HCT116 (cell line): ENCODE measurements around the gene SEC16B. TPM values are rescaled to one million over a fixed set of nuclear protein-coding genes. Genes with fewer than 3 reads are reported as not detected.

Source experiments
- ATAC-seq: fragments of 200-7000 bp; cut with Tn5 transposase; 2 replicates; pipeline ENCODE4 v1.9.1; 2020; ENCODE audit warnings: mild to moderate bottlenecking, moderate library complexity
- BruUV-seq: library from RNA; stranded (reverse); fragments of 400-500 nt; replicated peaks from 2 replicates; lab custom pipeline; 2021; lab: Mats Ljungman, UMichigan
- CTCF ChIA-PET: fragments of 300-600 bp; sonication (Branson Sonifier 250); formaldehyde crosslinking; loops from one replicate; lab custom pipeline; 2021; ENCODE audit warnings: antibody characterized with exemption; lab: Charles Lee
- POLR2A ChIA-PET: fragments of 300-600, 350-600 bp; sonication (Branson Sonifier 250); formaldehyde crosslinking; loops from one replicate; lab custom pipeline; 2021; ENCODE audit warnings: antibody characterized with exemption; lab: Charles Lee
- RAD21 ChIA-PET, 2 experiments: fragments of 300-600 bp; sonication (Branson Sonifier 250); formaldehyde crosslinking; loops; one replicate each; lab custom pipeline; 2023; ENCODE audit warnings: low total read pairs in 2 of 2; ENCODE audit not compliant: uncharacterized antibody in 2 of 2, unreplicated experiment in 2 of 2, low non-redundant PET in 1 of 2; lab: Charles Lee
- DNase-seq: peaks from one replicate; pipeline ENCODE4 v3.0.0-alpha.2; 2010; ENCODE audit warnings: low read depth, low spot score
- H2AFZ ChIP-seq: fragments of 200-600 bp; shearing (Covaris generic), sonication (generic); 2 replicates; pipeline ENCODE4 v1.6.1; 2017; ENCODE audit warnings: low read depth, mixed run types, mixed read lengths, antibody characterized with exemption, low read length; ENCODE audit not compliant: poor library complexity, severe bottlenecking
- H3K27ac ChIP-seq: 2 replicates; pipeline ENCODE4 v1.5.1; 2012; ENCODE audit warnings: low read depth, low read length
- H3K27me3 ChIP-seq: fragments of 200-600 bp; sonication (generic); 2 replicates; pipeline ENCODE4 v1.6.1; 2016; ENCODE audit warnings: mixed run types, low read length, mixed read lengths; ENCODE audit not compliant: insufficient read depth
- H3K36me3 ChIP-seq, 2 experiments: fragments of 200-500 bp in 1 of 2; fragments of 200-600 bp in 1 of 2; sonication (Bioruptor generic) in 1 of 2; sonication (generic) in 1 of 2; 2 replicates each; pipeline versions ENCODE4 v1.5.1 to v1.6.1; 2014 to 2016; ENCODE audit warnings: low read length in 2 of 2, inconsistent platforms in 1 of 2, mixed read lengths in 1 of 2, mixed run types in 1 of 2; ENCODE audit not compliant: insufficient read depth in 2 of 2, control insufficient read depth in 1 of 2
- H3K4me1 ChIP-seq, 2 experiments: fragments of 200-600 bp in 1 of 2; sonication (generic) in 1 of 2; 2 replicates each; pipeline versions ENCODE4 v1.5.1 to v1.6.1; 2012 to 2017; ENCODE audit warnings: low read length in 2 of 2, inconsistent platforms in 1 of 2, mild to moderate bottlenecking in 1 of 2, mixed read lengths in 1 of 2, mixed run types in 1 of 2, moderate library complexity in 1 of 2; ENCODE audit not compliant: insufficient read depth in 2 of 2, control insufficient read depth in 1 of 2
- H3K4me2 ChIP-seq: fragments of 200-600 bp; sonication (generic); 2 replicates; pipeline ENCODE4 v1.6.1; 2017; ENCODE audit warnings: mixed run types, low read length, mixed read lengths
- H3K4me3 ChIP-seq, 2 experiments: fragments of 200-600 bp in 1 of 2; sonication (generic) in 1 of 2; replicated peaks in 1 of 2; 2 replicates each; pipeline ENCODE4 v1.5.1; 2011 to 2016; ENCODE audit warnings: low read length in 2 of 2, control low read depth in 1 of 2, low read depth in 1 of 2, mild to moderate bottlenecking in 1 of 2, mixed read lengths in 1 of 2, mixed run types in 1 of 2
- H3K79me2 ChIP-seq: fragments of 200-600 bp; sonication (generic); 2 replicates; pipeline ENCODE4 v1.6.1; 2017; ENCODE audit warnings: mild to moderate bottlenecking, mixed run types, low read length, moderate library complexity, mixed read lengths; ENCODE audit not compliant: insufficient read depth
- H3K9ac ChIP-seq: fragments of 200-600 bp; sonication (generic); 2 replicates; pipeline ENCODE4 v1.6.1; 2016; ENCODE audit warnings: low read length, mixed read lengths
- H3K9me2 ChIP-seq: fragments of 200-600 bp; sonication (generic), shearing (Covaris generic); 2 replicates; pipeline ENCODE4 v1.6.1; 2017; ENCODE audit warnings: mixed run types, mild to moderate bottlenecking, moderate library complexity; ENCODE audit not compliant: insufficient read depth
- H3K9me3 ChIP-seq, 2 experiments: fragments of 200-500 bp in 1 of 2; fragments of 200-600 bp in 1 of 2; sonication (Bioruptor generic) in 1 of 2; sonication (generic) in 1 of 2; 2 replicates each; pipeline ENCODE4 v1.6.1; 2014 to 2017; ENCODE audit warnings: low read length in 2 of 2, mixed read lengths in 2 of 2, inconsistent platforms in 1 of 2, low read depth in 1 of 2, mild to moderate bottlenecking in 1 of 2, mixed run types in 1 of 2, moderate library complexity in 1 of 2; ENCODE audit not compliant: control insufficient read depth in 1 of 2, insufficient read depth in 1 of 2
- H4K20me1 ChIP-seq: fragments of 200-600 bp; sonication (generic), shearing (Covaris generic); 2 replicates; pipeline ENCODE4 v1.6.1; 2017; ENCODE audit warnings: mixed run types, mild to moderate bottlenecking, moderate library complexity; ENCODE audit not compliant: insufficient read depth
- ATF3 ChIP-seq: IDR thresholded peaks from 2 replicates; pipeline ENCODE4 v1.6.1; 2012
- CBX3 ChIP-seq: IDR thresholded peaks from 2 replicates; pipeline ENCODE4 v1.6.1; 2012; ENCODE audit warnings: low read depth
- CEBPB ChIP-seq: IDR thresholded peaks from 2 replicates; pipeline ENCODE4 v1.6.1; 2012; ENCODE audit warnings: low read depth
- CTCF ChIP-seq, 3 experiments: fragments of 200-600 bp in 1 of 3; sonication (generic) in 1 of 3; IDR thresholded peaks in 2 of 3; conservative IDR thresholded peaks in 1 of 3; 2 replicates each; pipeline ENCODE4 v1.5.1; 2012 to 2017; ENCODE audit warnings: low read depth in 2 of 3, low read length in 2 of 3, antibody characterized with exemption in 1 of 3, borderline replicate concordance in 1 of 3, control low read depth in 1 of 3, mild to moderate bottlenecking in 1 of 3, mixed read lengths in 1 of 3, mixed run types in 1 of 3, moderate library complexity in 1 of 3; ENCODE audit not compliant: insufficient read depth in 1 of 3
- EGR1 ChIP-seq: IDR thresholded peaks from 2 replicates; pipeline ENCODE4 v1.6.1; 2012; ENCODE audit warnings: low read depth
- EZH2phosphoT487 ChIP-seq: fragments of 200-600 bp; IDR thresholded peaks from 2 replicates; pipeline ENCODE4 v1.6.1; 2018; ENCODE audit warnings: antibody characterized with exemption, borderline replicate concordance
- JUND ChIP-seq: IDR thresholded peaks from 2 replicates; pipeline ENCODE4 v1.6.1; 2012
- RAD21 ChIP-seq: IDR thresholded peaks from 2 replicates; pipeline ENCODE4 v1.6.1; 2012; ENCODE audit warnings: low read depth, mild to moderate bottlenecking
- REST ChIP-seq: IDR thresholded peaks from 2 replicates; pipeline ENCODE4 v1.6.1; 2012; ENCODE audit warnings: low read depth
- SP1 ChIP-seq: IDR thresholded peaks from 2 replicates; pipeline ENCODE4 v1.6.1; 2012; ENCODE audit warnings: low read depth
- SRF ChIP-seq: IDR thresholded peaks from 2 replicates; pipeline ENCODE4 v1.6.1; 2012; ENCODE audit warnings: low read depth
- TCF7L2 ChIP-seq: IDR thresholded peaks from 2 replicates; pipeline ENCODE4 v1.7.0; 2011; ENCODE audit warnings: borderline replicate concordance, inconsistent platforms; ENCODE audit not compliant: insufficient read depth, insufficient read length; ENCODE audit errors: extremely low read depth
- YY1 ChIP-seq: IDR thresholded peaks from 2 replicates; pipeline ENCODE4 v1.6.1; 2011; ENCODE audit warnings: low read length, low read depth, moderate library complexity, mild to moderate bottlenecking; ENCODE audit not compliant: insufficient replicate concordance; ENCODE audit errors: extremely low read depth
- ZBTB33 ChIP-seq: IDR thresholded peaks from 2 replicates; pipeline ENCODE4 v1.6.1; 2011; ENCODE audit warnings: mild to moderate bottlenecking, low read length, moderate library complexity; ENCODE audit not compliant: insufficient replicate concordance; ENCODE audit errors: extremely low read depth
- ZFX ChIP-seq: fragments of 450-650 bp; IDR thresholded peaks from 2 replicates; pipeline ENCODE4 v1.6.1; 2017
- intact Hi-C: fragments of 100-400 bp; cut with micrococcal nuclease; formaldehyde crosslinking; loops from 2 replicates; pipeline ENCODE4 v1.10.0; 2022
- total RNA-seq: library from RNA; stranded (reverse); gene quantifications from one replicate; pipeline ENCODE4 v1.2.1, GENCODE V29; 2021; ENCODE audit not compliant: unreplicated experiment

The SEC16B gene
- total RNA-seq, 1 experiment from 2014 or later: 1.2 TPM

- H3K36me3 ChIP-seq: no peaks in the 10 kb centered on the region
- POLR2A ChIA-PET: no interaction called here
- ATAC-seq (no peak), DNase-seq (no peak)
- no TSS peak for BruUV-seq
- RAD21 ChIA-PET: no interaction called here
- H3K9ac ChIP-seq: no peak overlapping the region
- H3K27ac ChIP-seq: no peak overlapping the region
- no peak overlapping the region for H3K4me3 ChIP-seq
- no peaks in the 10 kb centered on the region for H3K79me2 ChIP-seq
- no peak overlapping the region for H2AFZ ChIP-seq
- no peaks in the 10 kb centered on the region for H3K9me3 ChIP-seq
- no peaks in the 10 kb centered on the region for H4K20me1 ChIP-seq
- CTCF ChIA-PET: no interaction called here
- intact Hi-C loops: no loop called here
- no peak overlapping the region for H3K4me2 ChIP-seq
- H3K27me3 ChIP-seq: no peaks in the 10 kb centered on the region
- H3K4me1 ChIP-seq: no peaks in the 10 kb centered on the region
- no peak for TF ChIP-seq REST
- TF ChIP-seq RAD21: no peak
- no peak for TF ChIP-seq ATF3
- TF ChIP-seq CTCF (IDR thresholded peaks at IDR 0.05 in 2 of 3, conservative IDR thresholded peaks at IDR 0.05 in 1 of 3; ENCODE audit: borderline replicate concordance in 1 of 3, insufficient read depth in 1 of 3, low read depth in 2 of 3, low read length in 2 of 3): no peak
- no peak for TF ChIP-seq SRF
- no peak for TF ChIP-seq EZH2phosphoT487
- no peak for TF ChIP-seq SP1
- TF ChIP-seq EGR1: no peak
- no peak for TF ChIP-seq CBX3
- no peak for TF ChIP-seq YY1
- TF ChIP-seq ZFX: no peak
- no peak for TF ChIP-seq JUND
- TF ChIP-seq CEBPB: no peak
- no peak for TF ChIP-seq ZBTB33
- no peak for TF ChIP-seq TCF7L2
- no peaks in the 10 kb centered on the region for H3K9me2 ChIP-seq
These were observed 14.3 kb upstream of the SEC16B start for GRCh38 chr1:177984136-177984525.
